NCI-H526 (cell line): Measurements from ENCODE around the gene HNRNPA3.
"Not testable (repeated sequence)": the region's sequence is repeated elsewhere in the genome, so short reads cannot be mapped to it uniquely, and the experiment has no call there.

ENCODE experiments used
- DNase-seq, 2 experiments: peaks; one replicate each; lab custom pipeline; 2025; lab: John Stamatoyannopoulos, UW

HNRNPA3 gene

DNA sequence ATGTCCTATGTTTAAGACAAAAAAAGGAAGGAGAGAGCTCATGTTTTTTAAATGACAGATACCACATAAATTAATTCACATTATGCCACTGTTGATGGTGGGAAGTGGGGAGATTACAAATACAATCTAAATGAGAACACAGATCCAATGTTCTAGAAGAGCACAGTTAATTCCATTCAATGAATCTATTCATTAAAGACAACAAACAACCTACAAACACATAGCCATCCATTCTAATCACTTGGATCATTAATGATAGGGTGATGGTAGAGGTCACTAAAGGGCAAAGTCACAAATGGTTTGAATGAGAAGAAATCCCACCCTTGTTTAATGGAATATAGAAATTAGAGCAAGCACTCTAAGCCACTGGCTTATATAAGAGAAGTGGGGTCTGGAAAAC lies 21.7 kb downstream of the HNRNPA3 start:
- no peak for DNase-seq

DNA sequence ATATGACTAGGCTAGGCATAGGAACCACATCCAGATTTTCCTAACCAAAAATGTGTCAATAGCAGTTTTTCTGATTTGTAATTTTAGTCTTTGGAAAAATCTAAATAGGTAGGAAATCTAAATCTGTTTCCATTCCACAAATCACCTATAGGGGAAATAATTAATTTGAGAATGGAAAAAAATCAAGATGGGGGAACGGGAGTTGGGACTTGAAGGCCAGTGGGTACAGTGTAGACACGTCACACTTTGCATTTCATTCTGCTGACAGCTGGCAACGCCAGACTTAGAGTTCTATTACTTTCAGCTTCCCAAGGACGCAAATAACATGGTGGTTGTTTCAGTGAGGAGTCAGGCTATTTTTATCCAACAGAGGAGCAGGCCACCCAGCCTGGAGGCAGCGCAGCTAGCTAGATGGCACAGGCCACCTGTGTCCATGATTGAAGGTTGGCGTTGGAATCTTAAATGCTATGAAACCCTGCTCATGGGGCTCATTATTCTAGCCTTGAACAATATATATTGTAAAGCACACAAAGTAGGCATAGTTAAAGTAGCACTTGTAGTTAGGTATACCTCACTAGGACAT lies 23.4 kb downstream of the HNRNPA3 start:
- DNase-seq = no peak

DNA sequence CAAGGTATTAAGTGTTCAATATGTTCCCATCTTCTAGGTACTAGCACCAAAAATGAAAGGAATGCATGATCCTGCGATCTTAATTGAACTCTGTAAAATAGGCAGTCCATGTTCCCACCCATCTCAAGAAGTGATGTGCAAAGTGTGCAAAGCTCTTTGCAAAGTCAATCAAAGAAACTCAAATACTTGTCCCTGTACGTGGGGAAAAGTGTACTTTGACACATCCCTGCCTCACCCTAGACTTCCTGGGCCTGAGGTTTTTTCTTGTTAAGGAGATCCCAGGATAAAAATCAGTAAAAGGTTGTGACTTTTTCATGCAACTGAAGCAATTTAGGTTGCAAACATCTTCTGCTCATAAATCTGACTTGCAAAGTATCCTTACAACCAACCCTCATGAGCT lies 25.3 kb downstream of the HNRNPA3 start:
- DNase-seq = peak in 1 of 2 experiments; percentile 66

DNA sequence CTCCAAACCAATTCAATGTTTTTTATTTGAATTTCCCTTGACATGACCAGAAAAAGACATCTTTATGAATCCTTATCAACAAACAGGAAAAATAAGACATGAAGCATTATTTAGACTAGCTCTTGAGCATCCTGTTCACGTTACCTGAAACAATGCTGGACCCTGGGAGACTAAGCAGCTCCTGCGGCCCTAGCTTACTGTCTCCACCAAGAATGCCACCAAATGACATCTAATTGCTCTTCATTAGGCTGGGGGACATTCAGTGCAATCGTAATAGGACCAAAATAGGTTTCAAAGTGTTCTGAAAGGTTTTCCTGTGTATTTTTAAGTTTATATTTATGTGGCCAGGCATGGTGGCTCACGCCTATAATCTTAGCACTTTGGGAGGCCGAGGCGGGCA lies 26.5 kb downstream of the HNRNPA3 start:
- no peak for DNase-seq

DNA sequence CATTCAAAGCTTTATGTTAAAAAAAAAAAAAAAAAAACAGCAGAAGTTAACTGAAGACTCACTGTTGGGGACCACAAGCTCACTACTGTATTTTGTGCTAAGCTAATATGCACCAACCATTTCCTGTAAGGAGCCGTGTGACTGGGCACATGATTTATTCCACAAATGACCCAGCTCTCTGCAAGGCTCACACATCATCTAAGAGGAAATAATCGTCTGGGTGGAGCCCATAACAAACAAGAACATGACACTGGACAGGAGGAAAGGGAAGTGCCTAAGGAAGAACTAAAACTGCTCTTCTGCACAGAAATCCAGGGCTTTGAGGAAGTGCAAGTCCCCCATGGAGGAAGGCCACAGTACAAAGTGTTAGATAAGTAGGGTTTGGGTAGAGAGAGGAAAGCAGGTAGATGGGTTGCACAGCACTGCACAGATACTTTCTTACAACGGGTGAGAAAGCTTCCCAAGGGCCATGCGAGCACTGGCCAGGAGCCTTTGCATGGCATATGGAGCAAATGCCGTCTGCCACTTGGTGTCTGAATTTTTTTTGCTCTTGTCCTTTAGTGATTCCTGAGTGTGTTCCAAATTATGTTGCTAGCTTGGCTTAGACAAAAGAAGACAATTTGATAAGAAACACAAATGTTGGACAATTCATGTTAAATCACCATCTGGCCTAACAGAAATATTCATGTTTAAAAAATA lies 27.5 kb downstream of the HNRNPA3 start:
- DNase-seq = peak; percentile 34 to 55

DNA sequence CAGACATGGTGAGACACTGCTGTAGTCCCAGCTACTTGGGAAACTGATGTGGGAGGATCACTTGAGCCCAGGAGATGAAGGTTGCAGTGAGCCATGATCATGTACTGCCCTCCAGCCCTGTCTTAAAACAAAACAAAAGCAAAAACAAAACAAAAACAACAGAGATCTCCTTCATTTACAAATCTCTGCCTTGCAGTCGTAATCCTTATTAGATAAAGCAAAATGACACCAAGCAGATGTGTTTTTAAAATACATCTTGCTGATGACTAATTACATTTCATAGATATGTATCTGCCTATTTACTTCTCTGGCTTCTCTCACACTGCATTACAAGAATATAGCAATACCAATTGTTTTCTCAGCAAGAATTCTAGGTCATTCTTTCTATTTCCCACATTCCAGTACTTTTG lies 29.1 kb downstream of the HNRNPA3 start:
- no peak for DNase-seq

DNA sequence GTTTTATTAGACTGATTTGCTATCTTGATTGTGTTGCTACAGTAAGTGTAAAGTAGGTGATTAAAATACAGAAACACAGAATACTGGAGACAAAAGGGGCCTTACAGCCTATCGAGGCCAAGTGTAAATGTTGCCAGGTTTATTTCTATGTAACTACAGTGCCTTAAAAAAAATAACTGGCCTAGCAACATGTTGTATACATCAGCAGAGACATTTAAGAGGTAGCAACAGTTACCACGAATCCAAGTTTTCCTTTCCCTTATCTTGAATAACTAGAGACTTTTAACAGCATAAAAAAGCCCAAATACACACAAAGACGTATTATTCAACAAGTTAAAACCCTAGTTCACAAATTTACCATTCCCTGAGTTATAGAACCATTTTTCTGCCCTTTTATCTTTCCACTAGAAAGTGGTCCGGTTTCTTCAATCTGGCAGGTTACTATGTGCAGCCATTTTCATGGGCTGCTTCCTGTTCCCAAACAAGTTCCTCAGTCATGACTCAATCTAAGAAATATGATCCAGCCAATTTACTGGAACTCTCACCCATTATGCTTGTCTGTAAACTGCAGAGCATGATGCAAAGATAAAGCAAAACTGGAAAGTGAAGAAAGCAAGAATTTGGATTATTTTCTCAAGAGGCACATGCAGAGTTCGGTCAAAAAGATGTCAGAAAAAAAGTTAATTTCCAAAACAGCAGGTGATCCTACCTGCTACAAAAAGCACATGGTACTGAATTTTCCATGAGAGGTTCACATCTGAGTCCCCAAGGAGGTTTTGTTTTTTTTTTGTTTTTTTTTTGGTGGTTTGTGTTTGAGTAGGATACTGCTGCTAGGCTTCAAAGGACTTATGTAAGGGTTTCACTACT lies 29.8 kb downstream of the HNRNPA3 start:
- DNase-seq = peak in 1 of 2 experiments; percentile 30

DNA sequence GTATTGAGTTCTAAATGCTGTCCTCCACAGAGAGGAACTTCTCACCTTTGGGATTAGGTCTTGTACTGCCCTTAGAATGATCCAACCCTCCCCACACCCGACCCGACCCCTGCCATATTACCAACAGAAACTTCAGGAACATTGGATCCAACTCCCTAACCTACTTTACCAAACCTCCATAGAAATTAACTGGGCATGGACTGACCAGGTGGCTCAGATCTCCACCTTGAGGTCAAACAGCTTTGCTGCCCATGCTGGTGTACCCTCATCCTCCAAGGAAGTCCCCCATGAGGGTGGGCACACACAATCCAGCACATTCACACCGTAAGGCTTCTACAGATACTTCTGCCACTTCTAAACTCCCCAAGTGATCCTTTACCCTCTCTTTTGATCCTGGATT lies 30.5 kb downstream of the HNRNPA3 start:
- no peak for DNase-seq

DNA sequence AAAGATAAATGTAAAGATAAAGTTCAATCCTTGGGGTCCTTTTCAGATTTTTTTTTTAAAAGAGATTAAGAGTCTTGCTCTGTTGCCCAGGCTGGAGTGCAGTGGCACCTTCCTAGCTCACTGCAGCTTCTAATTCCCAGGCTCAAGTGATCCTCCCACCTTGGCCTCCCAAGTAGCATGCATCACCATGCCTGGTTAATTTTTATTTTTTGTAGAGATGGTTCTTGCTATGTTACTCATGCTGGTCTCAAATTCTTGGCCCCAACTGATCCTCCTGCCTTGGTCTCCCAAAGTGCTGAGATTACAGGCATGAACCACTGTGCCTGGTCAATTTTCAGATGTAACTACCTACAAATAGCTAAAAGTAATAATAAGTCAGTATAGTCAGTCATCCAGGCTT lies 30.9 kb downstream of the HNRNPA3 start:
- DNase-seq = no peak

DNA sequence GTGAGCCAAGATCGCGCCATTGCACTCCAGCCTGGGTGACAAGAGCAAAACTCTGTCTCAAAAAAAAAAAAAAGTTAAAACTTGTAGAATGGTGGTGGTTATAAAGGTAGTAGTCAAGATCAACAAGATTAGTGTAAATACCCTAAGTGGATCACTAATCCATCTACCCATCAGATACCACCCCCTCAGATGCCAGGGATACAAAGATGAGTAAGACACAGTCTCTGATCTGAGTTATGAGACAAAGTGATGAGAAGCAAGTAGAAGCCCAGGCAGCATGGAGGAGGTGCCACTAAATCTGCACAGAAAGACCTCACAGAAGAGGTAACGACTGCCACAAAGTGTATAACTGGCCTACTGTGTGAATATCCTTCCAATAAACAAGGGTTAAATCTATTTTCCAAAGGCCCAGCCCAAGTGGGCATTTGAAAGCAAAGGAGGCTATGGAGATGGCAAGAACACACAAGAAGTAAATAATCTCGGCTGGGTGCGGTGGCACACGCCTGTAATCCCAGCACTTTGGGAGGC lies 31.7 kb downstream of the HNRNPA3 start:
- DNase-seq = no peak

DNA sequence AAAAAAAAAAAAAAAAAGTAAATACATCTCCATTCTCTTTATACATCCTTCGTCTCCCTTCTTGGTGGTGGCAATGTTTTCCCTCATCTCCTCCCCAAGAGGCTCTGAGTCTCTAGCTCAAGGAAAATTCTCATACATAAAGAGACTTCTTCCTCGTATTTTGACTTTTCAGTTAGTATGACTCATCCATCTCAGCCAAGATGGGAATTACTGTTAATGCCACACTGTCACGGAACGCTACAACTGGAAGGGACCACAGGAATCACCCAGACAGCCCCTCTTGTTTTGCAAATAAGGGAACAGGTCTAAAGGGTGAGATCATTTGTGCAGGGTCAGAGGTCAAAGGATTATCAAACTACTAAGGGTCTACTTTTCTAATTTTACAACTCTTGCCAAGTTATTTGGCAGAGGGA lies 32.4 kb downstream of the HNRNPA3 start:
- DNase-seq = no peak

DNA sequence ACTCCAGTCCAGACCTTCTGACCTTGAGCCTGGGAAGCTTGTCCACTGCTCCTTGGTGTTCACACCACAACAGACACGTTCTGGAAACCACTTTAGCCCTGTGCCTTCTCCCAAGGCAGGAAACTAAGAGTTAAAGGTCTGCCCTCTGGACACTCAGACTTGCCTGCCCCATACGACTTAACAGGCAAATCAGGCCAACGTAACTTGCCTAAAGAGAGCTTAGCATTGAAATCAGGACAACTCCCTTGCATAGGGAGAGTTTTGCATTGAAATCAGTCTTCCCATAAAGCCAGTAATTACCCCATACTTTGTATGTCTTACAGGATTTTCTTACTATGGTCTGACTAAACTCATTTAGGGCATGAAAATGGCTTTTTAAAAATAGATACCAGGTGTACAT lies 33.4 kb downstream of the HNRNPA3 start:
- DNase-seq = peak; percentile 64 to 85

DNA sequence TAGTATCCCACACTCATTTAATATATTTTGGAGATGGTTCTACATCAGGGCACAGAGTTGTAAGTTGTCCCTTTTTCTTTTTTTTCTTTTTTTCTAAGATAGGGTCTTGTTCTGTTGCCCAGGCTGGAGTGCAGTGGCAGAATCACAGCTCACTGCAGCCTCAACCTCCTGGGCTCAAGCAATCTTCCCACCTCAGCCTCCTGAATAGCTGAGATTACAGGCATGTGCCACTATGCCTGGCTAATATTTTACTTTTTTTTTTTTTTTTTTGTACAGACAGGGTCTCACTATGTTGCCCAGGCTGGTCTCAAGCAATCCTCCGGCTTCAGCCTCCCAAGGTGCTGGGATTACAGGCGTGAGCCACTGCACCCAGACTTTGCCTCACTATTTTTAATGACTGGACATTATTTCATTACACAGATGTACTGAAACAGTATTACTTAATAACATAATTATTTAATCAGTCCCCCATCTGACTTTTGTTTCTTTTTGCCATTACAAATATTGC lies 34.0 kb downstream of the HNRNPA3 start:
- not testable (repeated sequence) for DNase-seq

DNA sequence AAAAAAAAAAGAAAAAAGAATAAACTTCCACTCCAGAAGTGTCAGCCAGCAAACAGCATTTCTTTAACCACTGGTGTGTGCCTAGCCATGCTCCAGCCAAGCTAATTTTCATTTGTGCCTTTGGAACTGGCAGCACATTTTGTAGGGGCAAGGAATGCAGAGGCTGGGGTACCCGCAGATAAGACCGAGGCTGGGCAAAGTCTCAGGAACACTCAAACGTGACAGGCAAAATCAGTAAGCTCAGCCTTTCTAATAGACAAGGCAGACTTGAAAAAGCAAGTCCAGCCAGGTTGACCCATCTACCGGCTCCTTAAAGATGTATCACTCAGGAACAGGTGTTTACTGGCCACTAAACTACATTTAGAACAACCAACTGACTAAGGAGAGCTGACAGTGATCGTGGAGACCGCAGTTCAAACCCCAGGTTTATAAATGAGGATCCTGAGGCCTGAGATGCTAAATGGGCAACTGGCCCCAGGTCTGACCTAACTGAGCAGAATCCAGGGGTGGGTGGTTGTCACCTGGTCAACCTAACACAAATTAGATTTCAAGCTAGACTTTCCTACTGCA lies 35.2 kb downstream of the HNRNPA3 start:
- no peak for DNase-seq

DNA sequence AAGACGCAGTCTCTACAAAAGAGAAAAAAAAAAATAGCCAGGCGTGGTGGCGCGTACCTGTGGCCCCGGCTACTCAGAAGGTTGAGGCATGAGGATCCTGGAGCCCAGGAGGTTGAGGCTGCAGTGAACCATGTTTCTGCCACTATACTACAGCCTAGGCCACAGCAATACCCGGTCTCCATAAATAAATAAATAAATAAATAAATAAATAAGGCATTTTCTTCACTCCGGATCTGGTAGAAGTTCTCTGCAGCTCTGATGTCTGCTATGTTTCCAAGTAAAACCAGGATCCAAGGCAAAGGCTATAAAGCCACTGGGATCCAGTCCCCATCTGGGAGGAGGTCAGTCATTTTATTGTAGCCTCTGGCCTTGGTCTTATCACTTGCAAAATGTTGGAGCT lies 36.4 kb downstream of the HNRNPA3 start:
- DNase-seq = no peak

DNA sequence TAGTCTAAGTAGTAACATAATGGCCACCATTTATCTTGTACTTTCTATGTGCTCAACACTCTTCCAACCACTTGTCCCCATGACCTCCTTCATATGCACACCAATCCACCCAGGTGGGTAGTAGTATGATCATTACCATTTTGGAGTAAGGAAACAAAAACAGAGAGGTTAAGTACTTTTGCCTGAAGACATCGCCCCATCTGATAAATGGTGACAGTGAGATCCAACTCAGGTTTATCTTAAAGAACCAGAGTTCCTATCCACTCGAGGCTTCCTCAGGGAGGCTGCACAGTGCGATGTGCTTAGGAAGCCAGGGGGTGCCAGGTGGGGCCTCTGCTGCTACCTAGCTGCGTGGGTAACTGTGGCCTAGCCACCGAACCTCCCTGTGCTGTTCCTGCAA lies 37.9 kb downstream of the HNRNPA3 start:
- DNase-seq = no peak

DNA sequence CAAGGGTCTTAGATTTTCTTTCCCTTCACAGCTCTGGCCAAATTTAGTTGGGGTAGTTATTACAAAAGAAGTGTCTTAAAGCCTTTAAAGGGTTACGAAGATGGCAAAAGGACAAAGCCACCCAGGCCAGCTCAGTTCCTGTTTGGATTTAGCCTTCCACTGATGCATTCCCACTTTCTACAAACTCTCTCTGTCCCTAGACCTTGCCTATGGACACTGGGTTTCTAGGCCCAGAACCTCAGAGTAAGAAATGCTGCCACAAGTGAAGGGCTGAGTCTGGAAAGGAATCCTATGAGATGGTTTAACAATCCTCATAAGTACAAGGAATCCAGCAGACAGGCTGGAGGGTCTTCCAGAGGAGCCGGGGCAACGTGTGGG lies 38.6 kb downstream of the HNRNPA3 start:
- DNase-seq = no peak

DNA sequence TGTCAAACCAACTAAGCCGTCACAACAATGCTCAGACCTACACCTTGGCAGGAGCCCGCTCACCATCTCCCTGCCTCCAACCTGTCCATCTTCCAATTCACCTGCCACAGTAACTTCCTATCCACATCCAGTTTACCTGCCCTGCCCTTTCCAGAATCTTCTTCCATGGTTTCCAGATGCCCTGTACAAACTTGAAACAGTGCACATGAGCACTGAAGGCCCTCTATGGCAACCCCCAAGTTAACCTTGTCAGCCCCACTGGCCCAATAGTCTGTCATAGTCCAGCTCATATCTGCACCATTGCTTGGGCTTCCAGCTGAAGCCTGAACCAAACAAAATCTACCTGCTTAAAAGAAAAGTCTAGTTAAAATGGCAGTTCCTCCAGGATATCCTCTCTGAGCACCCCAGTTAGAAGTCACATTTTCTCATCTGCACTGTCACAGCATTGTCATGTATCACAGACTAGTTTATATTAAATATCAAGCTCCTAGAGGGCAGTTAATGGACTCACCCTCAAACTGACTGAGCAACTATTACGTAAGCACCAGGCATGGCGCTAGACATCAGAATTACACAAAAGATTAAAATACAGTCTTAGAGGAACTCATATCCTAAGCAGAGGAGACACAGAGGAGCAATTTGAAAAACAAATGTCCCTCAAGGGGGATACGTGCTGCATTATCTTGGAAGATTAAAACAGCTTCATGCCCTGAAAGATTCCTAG lies 40.4 kb downstream of the HNRNPA3 start:
- DNase-seq = no peak

DNA sequence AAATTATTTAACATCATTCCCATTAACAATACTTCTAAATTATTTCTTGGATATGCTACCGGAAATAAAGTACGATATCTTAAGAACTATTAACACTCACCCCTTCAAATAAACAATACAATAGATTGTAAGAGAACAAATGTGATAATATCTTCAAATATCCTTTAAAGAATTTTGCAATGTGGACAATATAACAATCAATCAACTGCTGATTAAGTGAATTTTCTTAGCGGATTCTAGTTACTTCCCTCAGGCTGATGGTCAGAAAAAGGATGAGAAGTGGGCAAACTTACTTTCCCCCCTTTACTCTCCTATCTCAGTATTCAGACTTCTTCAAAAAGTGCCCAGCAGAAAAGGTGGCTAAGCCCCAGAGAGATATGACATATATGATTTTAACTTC lies 41.1 kb downstream of the HNRNPA3 start:
- DNase-seq = no peak

DNA sequence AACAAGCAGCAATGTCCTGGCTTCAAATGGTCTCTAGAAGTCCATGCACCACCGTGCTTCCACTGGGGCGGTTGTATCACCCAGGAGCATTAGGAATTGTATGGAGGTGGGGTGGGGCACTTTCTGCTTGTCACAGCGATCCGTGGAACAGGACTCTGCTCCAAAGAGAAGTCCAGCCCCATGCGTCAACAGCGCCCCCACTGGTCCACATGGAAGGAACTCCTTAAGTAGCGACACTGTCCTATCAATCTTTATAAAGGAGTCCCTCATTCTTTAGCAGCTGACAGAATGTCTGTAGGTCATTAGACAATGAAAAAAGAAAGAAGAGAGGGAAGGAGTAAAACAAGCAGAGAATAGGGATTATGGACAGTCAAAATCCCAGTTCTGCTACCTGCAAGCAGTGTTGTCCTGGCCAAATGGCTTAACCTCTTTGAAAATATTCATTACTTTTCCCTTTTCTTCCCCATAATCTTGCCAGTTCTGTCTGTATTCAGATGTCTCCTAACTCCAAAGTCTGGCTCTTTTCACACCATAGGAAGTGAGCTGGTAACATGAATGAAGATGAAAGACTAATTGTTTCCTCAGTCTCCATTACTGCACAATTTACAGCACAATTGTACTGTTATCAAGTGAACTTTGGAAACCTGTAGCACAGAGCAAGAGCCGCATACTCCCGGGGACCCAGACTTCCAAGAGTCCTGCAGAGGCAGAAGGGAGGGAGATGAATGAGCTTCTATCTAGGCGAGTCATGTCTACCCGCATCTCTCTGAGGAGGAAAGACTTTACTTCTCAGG lies 42.0 kb downstream of the HNRNPA3 start:
- DNase-seq = peak; percentile 68 to 89

DNA sequence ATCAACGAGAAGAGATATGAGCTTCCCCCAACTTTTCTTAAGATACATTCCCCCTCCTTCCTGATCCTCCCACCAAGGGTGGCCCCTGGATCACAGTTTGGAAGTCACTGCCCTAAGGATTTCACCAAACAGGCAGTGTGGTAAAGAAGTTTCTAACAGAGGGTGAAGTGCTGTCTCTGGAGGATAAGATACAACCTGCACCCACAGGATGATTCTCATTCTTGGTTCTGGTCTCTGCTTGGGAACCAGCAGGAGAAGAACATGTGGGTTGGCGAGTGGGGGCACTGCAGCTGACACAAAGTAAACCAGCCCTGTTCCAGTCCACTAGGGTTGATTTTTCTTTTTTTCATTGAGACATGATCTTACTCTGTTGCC lies 42.6 kb downstream of the HNRNPA3 start:
- DNase-seq = no peak
